HT1080 (cell line): ENCODE results near the gene HOXB2. TPM values are rescaled to one million over a fixed set of nuclear protein-coding genes. Genes with fewer than 3 reads are reported as not detected.
A peak's percentile ranks its signal among the peaks of the same experiment; 100 is the strongest.

ENCODE experiments used
- DNase-seq: peaks from one replicate; pipeline ENCODE4 v3.0.0-alpha.2; 2015; ENCODE audit warnings: low read depth
- total RNA-seq: library from RNA; depleted of rRNA; stranded (reverse); fragments of >200 nt; shearing (Covaris generic); gene quantifications from 2 replicates; pipeline ENCODE4 v1.2.3, GENCODE V29; 2014; rRNA removed

The HOXB2 gene
- total RNA-seq, 1 experiment from 2014 or later, result 40.1 TPM

DNA sequence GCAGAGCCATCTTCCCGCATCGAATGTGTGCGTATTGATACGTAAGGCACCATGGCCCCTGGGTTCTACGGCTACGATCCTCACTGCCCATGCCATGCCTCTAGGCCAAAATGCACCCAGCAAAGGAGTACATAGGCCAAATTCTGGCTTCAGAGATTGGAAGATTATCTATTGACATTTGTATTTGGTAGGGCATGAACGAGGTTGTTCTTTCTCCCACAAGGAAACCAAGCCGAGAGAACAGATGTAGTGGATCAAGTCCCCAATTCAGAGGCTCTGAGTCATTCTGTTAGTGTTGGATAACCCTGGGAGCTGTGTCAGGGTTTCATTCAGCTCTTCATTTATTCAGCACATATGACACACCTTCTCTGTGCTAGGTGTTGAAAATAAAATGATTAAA lies 50.6 kb downstream of the HOXB2 start:
- peak; percentile 83 for DNase-seq

Other genes starting within 250 kb of the HOXB2 start
- gene SKAP1, start 114.9 kb downstream of the HOXB2 start, total RNA-seq, result 0.18 TPM in 1 of 2 replicates, not detected in the other
- gene HOXB1, start 14.1 kb downstream of the HOXB2 start, total RNA-seq, result not detected in 2 replicates
- 3.9 and 4.3 TPM in 2 replicates for gene HOXB4, start 33.2 kb upstream of the HOXB2 start, total RNA-seq
- 3.0 and 4.2 TPM in 2 replicates for gene HOXB3, start 45.1 kb upstream of the HOXB2 start, total RNA-seq
- gene HOXB5, start 48.7 kb upstream of the HOXB2 start, total RNA-seq, result 0.47 and 0.51 TPM in 2 replicates
- gene HOXB6, start 59.9 kb upstream of the HOXB2 start, total RNA-seq, result 19.2 and 23.4 TPM in 2 replicates
- 12.3 and 17.8 TPM in 2 replicates for gene HOXB7, start 65.9 kb upstream of the HOXB2 start, total RNA-seq
- gene HOXB8, start 70.2 kb upstream of the HOXB2 start, total RNA-seq, result 10.8 and 11.2 TPM in 2 replicates
- 25.1 and 31.4 TPM in 2 replicates for gene HOXB9, start 81.2 kb upstream of the HOXB2 start, total RNA-seq
- gene PRAC1, start 177.4 kb upstream of the HOXB2 start, total RNA-seq, result not detected in 2 replicates
- not detected in 2 replicates for gene PRAC2, start 178.1 kb upstream of the HOXB2 start, total RNA-seq
- gene HOXB13, start 183.6 kb upstream of the HOXB2 start, total RNA-seq, result 0.11 and 0.13 TPM in 2 replicates